GM19035 (cell line): ENCODE data around the gene KCNQ4.

Experiments used
- ATAC-seq: cut with Tn5 transposase; IDR thresholded peaks from one replicate; pipeline ENCODE4 v1.9.1; 2021; ENCODE audit not compliant: unreplicated experiment

KCNQ4 gene

DNA sequence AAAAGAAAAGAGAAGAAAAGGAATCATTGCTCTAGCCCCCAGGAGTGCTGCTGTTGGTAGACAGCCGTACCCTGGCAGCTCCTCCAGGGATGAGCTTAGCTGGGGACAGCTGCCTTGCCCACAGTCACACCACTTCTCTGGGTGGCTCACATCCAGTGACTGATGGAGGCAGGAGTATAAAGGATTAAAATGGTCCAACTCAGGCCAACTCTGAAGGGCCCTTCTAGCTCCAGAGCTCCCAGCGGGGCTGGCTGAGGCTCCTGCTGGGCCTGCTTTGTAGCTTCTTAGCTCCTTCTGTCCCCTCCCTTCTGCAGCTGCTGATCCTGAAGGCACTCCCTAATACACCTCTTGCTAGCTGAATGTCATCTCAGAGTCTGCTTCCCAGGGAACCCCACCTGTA is 74.2 kb downstream of the KCNQ4 start:
- ATAC-seq = no peak

DNA sequence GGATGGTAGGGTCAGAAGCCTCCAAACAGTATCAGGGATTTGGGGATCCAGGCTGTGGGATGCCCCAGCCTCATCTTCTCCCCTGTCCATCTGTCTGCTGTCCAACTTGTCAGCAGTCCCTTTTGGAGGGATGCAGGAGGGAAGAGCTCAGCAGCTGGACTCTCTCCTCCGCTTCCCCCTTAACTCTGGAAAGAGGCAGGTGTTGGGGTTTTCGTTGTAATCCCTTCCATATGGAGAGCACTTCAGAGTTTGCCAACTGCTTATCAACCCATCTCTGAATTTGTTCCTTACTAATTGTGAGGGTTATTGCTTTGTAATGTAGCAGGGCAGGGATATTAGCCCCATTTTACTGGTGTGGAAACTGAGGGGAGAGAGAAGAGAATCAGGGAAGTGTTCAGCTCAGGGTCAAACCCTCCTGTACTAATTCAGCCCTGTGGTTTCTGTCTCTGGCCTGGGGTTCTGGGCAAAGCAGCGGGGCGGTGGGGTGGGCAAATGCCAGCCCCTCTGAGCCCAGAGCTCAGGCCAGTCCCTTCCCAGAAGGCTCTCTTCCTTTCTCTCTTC is 75.3 kb downstream of the KCNQ4 start:
- ATAC-seq = no peak

- no peak for ATAC-seq
Measured at GRCh38 chr1:40860706-40861223, 77.2 kb downstream of the KCNQ4 start.

DNA sequence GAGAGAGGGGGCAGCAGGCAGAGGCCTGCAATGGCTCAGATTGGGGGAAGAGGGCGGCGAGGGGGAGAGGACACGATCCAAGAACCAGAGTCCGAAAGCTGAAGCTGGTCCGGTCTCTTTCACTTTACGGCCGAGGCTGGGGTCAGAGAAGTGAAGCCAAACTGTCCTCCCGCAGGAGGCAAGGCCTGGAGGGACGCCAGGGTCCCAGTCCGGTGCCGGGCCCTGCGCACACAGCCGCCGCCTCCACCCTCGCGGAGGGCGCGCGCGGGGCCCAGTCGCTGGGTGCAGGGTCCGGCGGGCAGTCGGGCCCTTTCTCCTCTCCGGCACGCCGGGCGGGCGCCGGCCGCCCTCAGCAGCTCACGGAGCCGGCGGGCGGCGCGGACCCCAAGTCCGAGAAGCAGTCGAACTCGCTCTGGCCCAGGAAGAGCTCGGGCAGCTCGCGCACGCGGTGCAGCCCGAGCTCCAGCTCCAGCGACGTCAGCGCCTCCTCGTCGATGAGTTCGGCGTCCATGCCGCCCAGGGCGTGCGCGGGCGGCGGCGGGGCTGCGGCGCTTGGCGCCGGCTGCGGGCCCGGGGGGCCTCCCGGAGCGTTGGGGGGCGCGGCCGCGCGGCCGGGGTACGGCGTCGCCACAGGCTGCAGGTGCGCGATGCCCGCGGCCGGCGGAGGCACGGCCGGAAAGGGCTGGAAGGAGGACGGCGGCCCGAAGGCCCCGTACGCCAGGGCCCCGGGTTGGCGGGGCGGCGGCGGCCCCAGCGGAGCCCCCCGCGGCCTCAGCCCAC is 77.8 kb downstream of the KCNQ4 start:
- no peak for ATAC-seq

- peak; percentile 95 for ATAC-seq
Measured at GRCh38 chr1:40862008-40862863, 78.6 kb downstream of the KCNQ4 start, which contains the start of gene CITED4. TSS of gene CITED4 (minus strand) at chr1:40862363. CDS start at chr1:40862127, 236 bp downstream.

DNA sequence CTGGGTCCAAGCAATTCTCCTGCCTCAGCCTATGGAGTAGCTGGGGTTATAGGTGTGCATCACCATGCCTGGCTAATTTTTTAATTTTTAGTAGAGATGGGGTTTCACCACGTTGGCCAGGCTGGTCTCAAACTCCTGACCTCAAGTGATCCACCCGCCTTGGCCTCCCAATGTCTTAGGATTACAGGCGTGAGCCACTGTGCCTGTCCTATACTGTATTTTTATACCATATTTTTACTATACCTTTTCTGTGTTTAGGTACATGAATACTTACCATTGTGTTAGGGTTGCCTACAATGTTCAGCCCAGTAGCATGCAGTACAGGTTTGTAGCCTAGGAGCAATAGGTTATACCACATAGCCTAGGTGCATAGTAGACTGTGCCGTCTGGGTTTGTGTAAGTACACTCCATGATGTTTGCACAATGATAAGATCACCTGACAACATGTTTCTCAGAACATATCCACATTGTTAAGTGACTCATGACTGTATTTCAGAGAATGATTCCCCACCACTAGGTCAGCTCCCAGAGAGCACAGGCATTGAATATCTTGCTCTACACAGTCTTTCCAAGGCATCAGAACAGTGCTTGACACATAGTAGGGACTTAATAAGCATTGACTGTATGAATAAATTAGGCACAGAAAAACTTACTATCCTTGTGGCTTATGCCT is 84.6 kb downstream of the KCNQ4 start:
- ATAC-seq = no peak

GRCh38 chr1:40870135-40870728 is 86.6 kb downstream of the KCNQ4 start:
- ATAC-seq = no peak

- no peak for ATAC-seq
Measured at GRCh38 chr1:40872276-40872675, 88.7 kb downstream of the KCNQ4 start.

- ATAC-seq = no peak
Measured at GRCh38 chr1:40873863-40874472, 90.4 kb downstream of the KCNQ4 start.

DNA sequence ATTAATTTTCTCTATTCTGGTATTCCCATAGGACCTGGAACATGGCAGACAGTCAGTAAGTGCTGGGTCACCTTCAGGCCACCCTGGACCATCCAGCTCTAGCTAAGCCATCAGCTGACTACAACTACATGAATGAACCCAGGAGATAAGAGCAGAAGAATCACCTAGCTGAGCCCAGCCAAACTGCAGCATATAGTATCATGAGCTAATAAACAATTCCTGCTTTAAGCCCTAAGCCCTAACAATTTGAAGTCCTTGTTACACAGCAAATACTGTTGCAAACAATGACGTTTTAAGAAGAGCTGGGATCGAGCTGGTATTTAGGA is 92.8 kb downstream of the KCNQ4 start:
- no peak for ATAC-seq

GRCh38 chr1:40876891-40877290 is 93.3 kb downstream of the KCNQ4 start:
- ATAC-seq = no peak

- ATAC-seq = no peak
Measured at GRCh38 chr1:40877698-40878097, 94.1 kb downstream of the KCNQ4 start.

DNA sequence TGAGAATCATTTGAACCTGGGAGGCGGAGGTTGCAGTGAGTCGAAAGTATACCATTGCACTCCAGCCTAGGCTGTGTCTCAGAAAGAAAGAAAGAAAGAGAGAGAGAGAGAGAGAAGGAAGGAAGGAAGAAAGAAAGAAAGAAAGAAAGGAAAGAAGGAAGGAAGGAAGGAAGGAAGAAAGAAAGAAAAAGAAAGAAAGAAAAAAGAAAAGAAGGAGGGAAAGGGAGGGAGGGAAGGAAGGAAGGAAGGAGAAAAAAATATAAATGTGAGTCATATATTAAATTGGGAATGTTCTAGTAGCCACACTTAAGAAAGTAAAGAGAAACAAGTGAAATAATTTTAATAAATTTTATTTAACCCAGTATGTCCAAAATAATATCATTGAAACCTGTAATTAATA is 95.3 kb downstream of the KCNQ4 start:
- no peak for ATAC-seq

- no peak for ATAC-seq
Measured at GRCh38 chr1:40879482-40880175, 96.0 kb downstream of the KCNQ4 start.

GRCh38 chr1:40880813-40881549 is 97.4 kb downstream of the KCNQ4 start:
- ATAC-seq = no peak

DNA sequence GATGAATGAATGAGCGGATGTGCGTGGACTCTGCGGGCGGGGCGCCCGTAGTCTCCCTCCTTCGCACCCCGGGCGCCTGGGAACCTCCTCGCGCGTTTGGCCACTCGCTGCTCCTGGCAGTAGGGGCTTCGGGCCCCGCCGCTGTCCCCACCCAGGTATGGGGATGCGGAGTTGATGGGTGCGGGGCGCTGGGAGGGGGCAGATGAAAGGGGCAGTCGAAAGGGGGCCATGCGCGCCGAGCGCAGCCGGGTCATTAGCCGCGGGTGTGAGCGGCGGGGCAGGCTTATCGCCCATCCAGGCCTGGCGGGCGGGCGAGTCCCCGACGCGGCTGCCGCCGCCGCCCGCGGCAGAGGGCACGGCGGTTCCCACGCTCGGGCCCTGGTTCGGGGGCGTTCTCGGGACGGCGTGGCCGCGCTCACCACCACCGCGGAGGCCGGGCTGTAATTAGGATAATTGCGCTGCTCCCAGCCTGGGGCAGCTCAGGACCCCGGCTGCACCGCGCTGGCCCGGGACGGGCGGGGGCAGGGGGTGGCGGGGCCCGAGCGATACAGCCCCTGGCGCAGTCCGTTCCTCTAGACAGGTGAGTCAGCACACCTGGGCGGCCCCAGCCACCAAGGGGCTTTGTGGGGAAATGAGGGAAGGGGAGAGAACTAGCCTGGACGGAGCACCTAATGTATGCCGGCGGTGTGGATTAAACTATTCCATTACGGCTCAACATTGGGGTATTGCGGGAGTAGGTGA is 100.6 kb downstream of the KCNQ4 start:
- ATAC-seq = no peak

- ATAC-seq = no peak
Measured at GRCh38 chr1:40886318-40887011, 102.9 kb downstream of the KCNQ4 start.

DNA sequence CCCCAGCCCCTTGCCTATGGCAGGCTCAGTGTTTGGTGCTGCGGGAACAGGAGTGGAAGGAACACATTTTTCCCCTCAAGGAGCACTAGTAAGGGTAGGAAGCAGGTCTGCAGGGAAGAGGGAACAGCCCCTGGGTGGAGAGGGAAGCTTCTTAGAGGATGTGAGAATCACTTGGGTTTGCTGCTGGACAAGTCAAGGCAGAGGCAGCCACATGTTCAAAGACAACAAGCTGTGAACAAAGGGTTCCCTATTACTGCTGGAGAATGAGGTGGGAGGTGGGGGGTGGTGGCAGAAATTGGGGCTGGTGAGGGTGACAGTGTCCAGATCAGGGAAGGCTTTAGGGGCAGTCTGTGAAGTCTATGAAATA is 103.4 kb downstream of the KCNQ4 start:
- no peak for ATAC-seq
